ENCODE data around the gene PRKAG2. TPM values are rescaled to one million over a fixed set of nuclear protein-coding genes. Genes with fewer than 3 reads are reported as not detected.

PRKAG2 gene
- polyA plus RNA-seq, 1 of the 3 experiments (the other 2 are of a cell fraction): 51.6 TPM

DNA sequence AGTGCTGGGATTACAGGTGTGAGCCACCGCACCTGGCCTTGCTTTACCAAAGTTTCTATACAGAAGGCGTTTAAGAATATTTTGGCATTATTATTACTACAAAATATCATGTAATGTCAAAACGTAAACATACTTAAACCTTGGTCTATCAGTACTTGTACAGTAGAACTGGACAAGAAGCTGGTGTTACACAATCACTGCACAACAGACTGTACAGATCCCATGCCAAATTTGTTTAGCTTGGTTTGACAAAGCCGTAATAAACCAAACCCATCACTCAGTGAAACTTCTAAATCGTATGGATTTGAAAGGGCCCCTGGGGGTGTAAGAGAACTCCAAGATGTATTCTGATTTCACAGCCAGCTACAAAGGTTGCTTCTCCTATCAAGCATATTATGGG is 305.4 kb downstream of the PRKAG2 start:
- 96% methylated on average over 5 of the region's 5 CpGs for WGBS (ENCODE audit: low lambda C conversion rate)
- no peaks in the 10 kb centered on the region for H3K9me3 ChIP-seq
- H4K20me1 ChIP-seq (ENCODE audit: insufficient read depth): no peaks in the 10 kb centered on the region
- no peak overlapping the region for H3K9ac ChIP-seq
- H3K4me1 ChIP-seq (ENCODE audit: control insufficient read depth in 1 of 2, insufficient read depth in 2 of 2, low read depth in 1 of 2, low read length in 1 of 2): peaks cover 2 to 4% of the 10 kb centered on the region in 2 experiments
- H3K27ac ChIP-seq (ENCODE audit: low read depth in 2 of 2, low read length in 1 of 2): no peak overlapping the region
- no peaks in the 10 kb centered on the region for H3K27me3 ChIP-seq (ENCODE audit: insufficient read depth)
- TF ChIP-seq SIN3A (IDR thresholded peaks at IDR 0.05; ENCODE audit: borderline replicate concordance, low read depth, low read length): no peak
- no peak for TF ChIP-seq RAD21 (IDR thresholded peaks at IDR 0.05; ENCODE audit: low read length)
- TF ChIP-seq RXRA (IDR thresholded peaks at IDR 0.05; ENCODE audit: borderline replicate concordance, low read depth): no peak
- no peak for TF ChIP-seq TCF12 (IDR thresholded peaks at IDR 0.05)
- no peak for TF ChIP-seq TAF1 (IDR thresholded peaks at IDR 0.05; ENCODE audit: borderline replicate concordance, low read depth, low read length)
- H3K4me3 ChIP-seq (ENCODE audit: low read depth in 2 of 2, low read length in 1 of 2): no peak overlapping the region
- peaks cover 23 to 31% of the 10 kb centered on the region in 2 experiments for H3K36me3 ChIP-seq (replicated peaks in 1 of 2; ENCODE audit: control insufficient read depth in 1 of 2, insufficient read depth in 2 of 2, low read length in 1 of 2)
- no peaks in the 10 kb centered on the region for H3K9me2 ChIP-seq
- DNase-seq: no peak
- no peaks in the 10 kb centered on the region for H3F3A ChIP-seq (replicated peaks; ENCODE audit: insufficient read depth)
- no peak overlapping the region for H2AFZ ChIP-seq (ENCODE audit: low read depth)
- CTCF ChIA-PET: interaction anchor here (0.8 to 7.5 kb wide), 3 partner anchors 10 to 190 kb away, joined by 3 to 108 read pairs (median 3); no protein-coding TSS in a partner anchor
- POLR2A ChIA-PET: no interaction called here
- H3K79me2 ChIP-seq (ENCODE audit: insufficient read depth): no peaks in the 10 kb centered on the region
- no peak overlapping the region for H3K4me2 ChIP-seq

- ChIA-PET POLR2A (no interaction called here), CTCF (interaction anchor here (0.6 to 7.5 kb wide), 11 partner anchors 9 to 321 kb away, joined by 3 to 108 read pairs (median 3); no protein-coding TSS in a partner anchor)
- H3K4me2 ChIP-seq: no peak overlapping the region
- no peak overlapping the region for H3K4me3 ChIP-seq (ENCODE audit: low read depth in 2 of 2, low read length in 1 of 2)
- H3K27me3 ChIP-seq (ENCODE audit: insufficient read depth): no peaks in the 10 kb centered on the region
- H3K36me3 ChIP-seq (replicated peaks in 1 of 2; ENCODE audit: control insufficient read depth in 1 of 2, insufficient read depth in 2 of 2, low read length in 1 of 2): peaks cover 26 to 41% of the 10 kb centered on the region in 2 experiments
- H4K20me1 ChIP-seq (ENCODE audit: insufficient read depth): no peaks in the 10 kb centered on the region
- no peak overlapping the region for H3K9ac ChIP-seq
- no peak overlapping the region for H2AFZ ChIP-seq (ENCODE audit: low read depth)
- no peak for DNase-seq
- no peaks in the 10 kb centered on the region for H3F3A ChIP-seq (replicated peaks; ENCODE audit: insufficient read depth)
- no peaks in the 10 kb centered on the region for H3K79me2 ChIP-seq (ENCODE audit: insufficient read depth)
- no peaks in the 10 kb centered on the region for H3K9me2 ChIP-seq
- no peak overlapping the region for H3K27ac ChIP-seq (ENCODE audit: low read depth in 2 of 2, low read length in 1 of 2)
- H3K4me1 ChIP-seq (ENCODE audit: control insufficient read depth in 1 of 2, insufficient read depth in 2 of 2, low read depth in 1 of 2, low read length in 1 of 2): peaks cover 2 to 4% of the 10 kb centered on the region in 2 experiments
- H3K9me3 ChIP-seq: no peaks in the 10 kb centered on the region
- TF ChIP-seq RAD21 (IDR thresholded peaks at IDR 0.05; ENCODE audit: low read length) (peak; percentile 84), ELF1 (IDR thresholded peaks at IDR 0.05) (no peak), SMC3 (IDR thresholded peaks at IDR 0.05; ENCODE audit: low read depth, low read length) (peak; percentile 75), TEAD4 (IDR thresholded peaks at IDR 0.05; ENCODE audit: borderline replicate concordance, insufficient read depth) (no peak), FOXM1 (IDR thresholded peaks at IDR 0.05; ENCODE audit: low read depth) (no peak), REST (IDR thresholded peaks at IDR 0.05; ENCODE audit: low read depth, low read length) (no peak), CHD2 (IDR thresholded peaks at IDR 0.05; ENCODE audit: low read length, partially characterized antibody) (no peak), EP300 (IDR thresholded peaks at IDR 0.05; ENCODE audit: borderline replicate concordance in 1 of 2, low read depth in 1 of 2, low read length in 1 of 2) (no peak), TAF1 (IDR thresholded peaks at IDR 0.05; ENCODE audit: borderline replicate concordance, low read depth, low read length) (no peak), MXI1 (IDR thresholded peaks at IDR 0.05; ENCODE audit: low read depth, low read length) (no peak), ZBTB33 (IDR thresholded peaks at IDR 0.05; ENCODE audit: borderline replicate concordance, low read depth) (no peak), NRF1 (IDR thresholded peaks at IDR 0.05; ENCODE audit: low read depth, low read length) (no peak), GATA2 (CRISPR knock-in tag; IDR thresholded peaks at IDR 0.05) (no peak), NFIC (IDR thresholded peaks at IDR 0.05; ENCODE audit: borderline replicate concordance) (no peak), RFX5 (IDR thresholded peaks at IDR 0.05; ENCODE audit: low read length) (no peak)
- TF ChIP-seq, protein P1, sequence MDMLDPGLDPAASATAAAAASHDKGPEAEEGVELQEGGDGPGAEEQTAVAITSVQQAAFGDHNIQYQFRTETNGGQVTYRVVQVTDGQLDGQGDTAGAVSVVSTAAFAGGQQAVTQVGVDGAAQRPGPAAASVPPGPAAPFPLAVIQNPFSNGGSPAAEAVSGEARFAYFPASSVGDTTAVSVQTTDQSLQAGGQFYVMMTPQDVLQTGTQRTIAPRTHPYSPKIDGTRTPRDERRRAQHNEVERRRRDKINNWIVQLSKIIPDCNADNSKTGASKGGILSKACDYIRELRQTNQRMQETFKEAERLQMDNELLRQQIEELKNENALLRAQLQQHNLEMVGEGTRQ (IDR thresholded peaks at IDR 0.05; ENCODE audit: borderline replicate concordance, low read depth, low read length): no peak
- TF ChIP-seq, protein P2, sequence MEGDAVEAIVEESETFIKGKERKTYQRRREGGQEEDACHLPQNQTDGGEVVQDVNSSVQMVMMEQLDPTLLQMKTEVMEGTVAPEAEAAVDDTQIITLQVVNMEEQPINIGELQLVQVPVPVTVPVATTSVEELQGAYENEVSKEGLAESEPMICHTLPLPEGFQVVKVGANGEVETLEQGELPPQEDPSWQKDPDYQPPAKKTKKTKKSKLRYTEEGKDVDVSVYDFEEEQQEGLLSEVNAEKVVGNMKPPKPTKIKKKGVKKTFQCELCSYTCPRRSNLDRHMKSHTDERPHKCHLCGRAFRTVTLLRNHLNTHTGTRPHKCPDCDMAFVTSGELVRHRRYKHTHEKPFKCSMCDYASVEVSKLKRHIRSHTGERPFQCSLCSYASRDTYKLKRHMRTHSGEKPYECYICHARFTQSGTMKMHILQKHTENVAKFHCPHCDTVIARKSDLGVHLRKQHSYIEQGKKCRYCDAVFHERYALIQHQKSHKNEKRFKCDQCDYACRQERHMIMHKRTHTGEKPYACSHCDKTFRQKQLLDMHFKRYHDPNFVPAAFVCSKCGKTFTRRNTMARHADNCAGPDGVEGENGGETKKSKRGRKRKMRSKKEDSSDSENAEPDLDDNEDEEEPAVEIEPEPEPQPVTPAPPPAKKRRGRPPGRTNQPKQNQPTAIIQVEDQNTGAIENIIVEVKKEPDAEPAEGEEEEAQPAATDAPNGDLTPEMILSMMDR (IDR thresholded peaks at IDR 0.05): peak; percentile 99
Observed at GRCh38 chr7:151570366-151570915, 306.5 kb downstream of the PRKAG2 start.
